Measurements from ENCODE around the gene ATP5MK. TPM values are rescaled to one million over a fixed set of nuclear protein-coding genes. Genes with fewer than 3 reads are reported as not detected.

The ATP5MK gene
- total RNA-seq, 1 experiment from 2014 or later, result 307 TPM

DNA sequence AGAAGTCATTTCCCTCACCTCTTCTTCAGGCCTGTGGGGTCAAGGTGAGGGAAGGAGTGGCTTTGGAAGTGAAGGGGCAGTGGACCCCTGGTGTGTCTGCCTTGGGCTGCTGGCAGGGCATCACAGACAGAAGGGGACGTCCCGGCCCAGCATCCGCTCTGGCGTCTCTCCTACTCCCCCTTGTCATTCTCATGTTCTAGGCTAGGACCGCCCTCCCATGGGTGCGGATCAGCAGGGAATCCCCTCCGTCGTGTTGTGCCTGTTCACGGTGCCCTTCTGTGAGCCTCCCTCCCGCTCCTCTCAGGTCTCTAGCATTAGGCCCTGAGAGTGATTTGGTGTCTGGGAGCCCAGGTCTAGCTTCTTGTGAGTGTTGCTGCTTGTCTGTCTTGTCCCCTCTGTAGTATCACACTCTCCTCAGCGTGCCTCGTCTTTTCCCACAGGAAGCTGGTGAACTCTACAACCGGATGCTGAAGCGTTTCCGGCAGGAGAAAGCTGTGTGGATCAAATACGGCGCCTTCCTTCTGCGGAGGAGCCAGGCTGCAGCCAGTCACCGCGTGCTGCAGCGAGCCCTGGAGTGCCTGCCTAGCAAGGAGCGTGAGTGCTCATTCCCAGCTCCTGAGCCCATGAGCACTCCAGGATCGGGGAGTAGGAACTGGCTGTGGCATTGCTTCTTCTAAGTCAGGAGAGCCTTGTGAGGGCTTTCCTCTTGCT lies 47.4 kb upstream of the ATP5MK start:
- TF ChIP-seq, protein P1, sequence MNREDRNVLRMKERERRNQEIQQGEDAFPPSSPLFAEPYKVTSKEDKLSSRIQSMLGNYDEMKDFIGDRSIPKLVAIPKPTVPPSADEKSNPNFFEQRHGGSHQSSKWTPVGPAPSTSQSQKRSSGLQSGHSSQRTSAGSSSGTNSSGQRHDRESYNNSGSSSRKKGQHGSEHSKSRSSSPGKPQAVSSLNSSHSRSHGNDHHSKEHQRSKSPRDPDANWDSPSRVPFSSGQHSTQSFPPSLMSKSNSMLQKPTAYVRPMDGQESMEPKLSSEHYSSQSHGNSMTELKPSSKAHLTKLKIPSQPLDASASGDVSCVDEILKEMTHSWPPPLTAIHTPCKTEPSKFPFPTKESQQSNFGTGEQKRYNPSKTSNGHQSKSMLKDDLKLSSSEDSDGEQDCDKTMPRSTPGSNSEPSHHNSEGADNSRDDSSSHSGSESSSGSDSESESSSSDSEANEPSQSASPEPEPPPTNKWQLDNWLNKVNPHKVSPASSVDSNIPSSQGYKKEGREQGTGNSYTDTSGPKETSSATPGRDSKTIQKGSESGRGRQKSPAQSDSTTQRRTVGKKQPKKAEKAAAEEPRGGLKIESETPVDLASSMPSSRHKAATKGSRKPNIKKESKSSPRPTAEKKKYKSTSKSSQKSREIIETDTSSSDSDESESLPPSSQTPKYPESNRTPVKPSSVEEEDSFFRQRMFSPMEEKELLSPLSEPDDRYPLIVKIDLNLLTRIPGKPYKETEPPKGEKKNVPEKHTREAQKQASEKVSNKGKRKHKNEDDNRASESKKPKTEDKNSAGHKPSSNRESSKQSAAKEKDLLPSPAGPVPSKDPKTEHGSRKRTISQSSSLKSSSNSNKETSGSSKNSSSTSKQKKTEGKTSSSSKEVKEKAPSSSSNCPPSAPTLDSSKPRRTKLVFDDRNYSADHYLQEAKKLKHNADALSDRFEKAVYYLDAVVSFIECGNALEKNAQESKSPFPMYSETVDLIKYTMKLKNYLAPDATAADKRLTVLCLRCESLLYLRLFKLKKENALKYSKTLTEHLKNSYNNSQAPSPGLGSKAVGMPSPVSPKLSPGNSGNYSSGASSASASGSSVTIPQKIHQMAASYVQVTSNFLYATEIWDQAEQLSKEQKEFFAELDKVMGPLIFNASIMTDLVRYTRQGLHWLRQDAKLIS (CRISPR knock-in tag; IDR thresholded peaks at IDR 0.05; ENCODE audit: borderline replicate concordance), result no peak
- TF ChIP-seq, protein P2, sequence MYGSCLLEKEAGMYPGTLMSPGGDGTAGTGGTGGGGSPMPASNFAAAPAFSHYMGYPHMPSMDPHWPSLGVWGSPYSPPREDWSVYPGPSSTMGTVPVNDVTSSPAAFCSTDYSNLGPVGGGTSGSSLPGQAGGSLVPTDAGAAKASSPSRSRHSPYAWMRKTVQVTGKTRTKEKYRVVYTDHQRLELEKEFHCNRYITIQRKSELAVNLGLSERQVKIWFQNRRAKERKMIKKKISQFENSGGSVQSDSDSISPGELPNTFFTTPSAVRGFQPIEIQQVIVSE (CRISPR knock-in tag; IDR thresholded peaks at IDR 0.05; ENCODE audit: borderline replicate concordance), result no peak
- TF ChIP-seq CBFB (CRISPR knock-in tag; IDR thresholded peaks at IDR 0.05; ENCODE audit: low read depth), result no peak
- TF ChIP-seq, protein P3, sequence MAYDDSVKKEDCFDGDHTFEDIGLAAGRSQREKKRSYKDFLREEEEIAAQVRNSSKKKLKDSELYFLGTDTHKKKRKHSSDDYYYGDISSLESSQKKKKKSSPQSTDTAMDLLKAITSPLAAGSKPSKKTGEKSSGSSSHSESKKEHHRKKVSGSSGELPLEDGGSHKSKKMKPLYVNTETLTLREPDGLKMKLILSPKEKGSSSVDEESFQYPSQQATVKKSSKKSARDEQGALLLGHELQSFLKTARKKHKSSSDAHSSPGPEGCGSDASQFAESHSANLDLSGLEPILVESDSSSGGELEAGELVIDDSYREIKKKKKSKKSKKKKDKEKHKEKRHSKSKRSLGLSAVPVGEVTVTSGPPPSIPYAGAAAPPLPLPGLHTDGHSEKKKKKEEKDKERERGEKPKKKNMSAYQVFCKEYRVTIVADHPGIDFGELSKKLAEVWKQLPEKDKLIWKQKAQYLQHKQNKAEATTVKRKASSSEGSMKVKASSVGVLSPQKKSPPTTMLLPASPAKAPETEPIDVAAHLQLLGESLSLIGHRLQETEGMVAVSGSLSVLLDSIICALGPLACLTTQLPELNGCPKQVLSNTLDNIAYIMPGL (CRISPR knock-in tag; IDR thresholded peaks at IDR 0.05), result 0 out of 2 replicates have a peak, but pooled peaks have one; percentile 25
- no peaks in the 10 kb centered on the region for H3K4me1 Mint-ChIP-seq
- H3K27ac Mint-ChIP-seq, result no peak overlapping the region
- CTCF ChIA-PET, result interaction anchor here (2.7 kb wide), 1 partner anchor 42 kb away, joined by 11 read pairs; no protein-coding TSS in a partner anchor
- no peaks in the 10 kb centered on the region for H3K27me3 Mint-ChIP-seq (ENCODE audit: low read depth)
- no peak overlapping the region for H3K4me3 Mint-ChIP-seq
- POLR2A ChIA-PET, result no interaction called here
- peaks cover 71% of the 10 kb centered on the region for H3K36me3 Mint-ChIP-seq
- no peaks in the 10 kb centered on the region for H3K9me3 Mint-ChIP-seq
- ATAC-seq (no peak), DNase-seq (ENCODE audit: low spot score) (no peak)

DNA sequence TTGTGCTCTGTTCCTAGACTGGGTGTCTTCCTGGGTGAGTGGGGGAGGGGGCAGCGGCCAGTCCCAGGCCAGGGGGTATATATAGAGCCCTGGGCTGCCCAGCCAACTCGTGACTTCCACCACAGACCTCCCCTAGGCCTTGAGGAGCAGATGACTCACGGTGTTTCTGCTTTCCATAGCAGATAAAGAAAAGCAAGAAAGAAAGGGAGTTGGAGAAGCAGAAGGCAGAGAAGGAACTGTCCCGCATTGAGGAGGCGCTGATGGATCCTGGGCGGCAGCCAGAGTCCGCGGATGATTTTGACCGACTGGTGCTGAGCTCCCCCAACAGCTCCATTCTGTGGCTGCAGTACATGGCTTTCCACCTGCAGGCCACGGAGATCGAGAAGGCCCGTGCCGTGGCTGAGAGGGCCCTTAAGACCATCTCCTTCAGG lies 45.8 kb upstream of the ATP5MK start:
- DNase-seq (ENCODE audit: low spot score) (no peak), ATAC-seq (no peak)
- Mint-ChIP-seq H3K4me3 (no peak overlapping the region), H3K9me3 (no peaks in the 10 kb centered on the region), H3K36me3 (peaks cover 77% of the 10 kb centered on the region), H3K27me3 (ENCODE audit: low read depth) (no peaks in the 10 kb centered on the region), H3K4me1 (no peaks in the 10 kb centered on the region), H3K27ac (no peak overlapping the region)
- CTCF ChIA-PET, result interaction anchor here (0.7 to 2.7 kb wide), 3 partner anchors 25 to 43 kb away, joined by 3 to 11 read pairs (median 4); no protein-coding TSS in a partner anchor
- TF ChIP-seq ZNF263 (CRISPR knock-in tag; IDR thresholded peaks at IDR 0.05; ENCODE audit: low read depth) (no peak), CBFB (CRISPR knock-in tag; IDR thresholded peaks at IDR 0.05; ENCODE audit: low read depth) (no peak), NR3C1 (CRISPR knock-in tag; conservative IDR thresholded peaks at IDR 0.05; ENCODE audit: low read depth) (no peak), RELA (CRISPR knock-in tag; IDR thresholded peaks at IDR 0.05; ENCODE audit: borderline replicate concordance) (no peak), FOXP1 (CRISPR knock-in tag; IDR thresholded peaks at IDR 0.05; ENCODE audit: borderline replicate concordance) (no peak), ZNF423 (CRISPR knock-in tag; IDR thresholded peaks at IDR 0.05) (no peak), JAZF1 (CRISPR knock-in tag; IDR thresholded peaks at IDR 0.05) (no peak), NFYB (CRISPR knock-in tag; conservative IDR thresholded peaks at IDR 0.05; ENCODE audit: low read depth) (no peak), OVOL2 (CRISPR knock-in tag; IDR thresholded peaks at IDR 0.05; ENCODE audit: borderline replicate concordance) (no peak), TEAD1 (CRISPR knock-in tag; IDR thresholded peaks at IDR 0.05) (no peak), ZNF138 (CRISPR knock-in tag; conservative IDR thresholded peaks at IDR 0.05) (no peak), NR2C2 (CRISPR knock-in tag; IDR thresholded peaks at IDR 0.05) (no peak)
- TF ChIP-seq, protein P4, sequence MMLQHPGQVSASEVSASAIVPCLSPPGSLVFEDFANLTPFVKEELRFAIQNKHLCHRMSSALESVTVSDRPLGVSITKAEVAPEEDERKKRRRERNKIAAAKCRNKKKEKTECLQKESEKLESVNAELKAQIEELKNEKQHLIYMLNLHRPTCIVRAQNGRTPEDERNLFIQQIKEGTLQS (CRISPR knock-in tag; conservative IDR thresholded peaks at IDR 0.05), result no peak
- TF ChIP-seq, protein P5, sequence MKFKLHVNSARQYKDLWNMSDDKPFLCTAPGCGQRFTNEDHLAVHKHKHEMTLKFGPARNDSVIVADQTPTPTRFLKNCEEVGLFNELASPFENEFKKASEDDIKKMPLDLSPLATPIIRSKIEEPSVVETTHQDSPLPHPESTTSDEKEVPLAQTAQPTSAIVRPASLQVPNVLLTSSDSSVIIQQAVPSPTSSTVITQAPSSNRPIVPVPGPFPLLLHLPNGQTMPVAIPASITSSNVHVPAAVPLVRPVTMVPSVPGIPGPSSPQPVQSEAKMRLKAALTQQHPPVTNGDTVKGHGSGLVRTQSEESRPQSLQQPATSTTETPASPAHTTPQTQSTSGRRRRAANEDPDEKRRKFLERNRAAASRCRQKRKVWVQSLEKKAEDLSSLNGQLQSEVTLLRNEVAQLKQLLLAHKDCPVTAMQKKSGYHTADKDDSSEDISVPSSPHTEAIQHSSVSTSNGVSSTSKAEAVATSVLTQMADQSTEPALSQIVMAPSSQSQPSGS (CRISPR knock-in tag; IDR thresholded peaks at IDR 0.05; ENCODE audit: borderline replicate concordance, low read depth), result no peak
- TF ChIP-seq, protein P6, sequence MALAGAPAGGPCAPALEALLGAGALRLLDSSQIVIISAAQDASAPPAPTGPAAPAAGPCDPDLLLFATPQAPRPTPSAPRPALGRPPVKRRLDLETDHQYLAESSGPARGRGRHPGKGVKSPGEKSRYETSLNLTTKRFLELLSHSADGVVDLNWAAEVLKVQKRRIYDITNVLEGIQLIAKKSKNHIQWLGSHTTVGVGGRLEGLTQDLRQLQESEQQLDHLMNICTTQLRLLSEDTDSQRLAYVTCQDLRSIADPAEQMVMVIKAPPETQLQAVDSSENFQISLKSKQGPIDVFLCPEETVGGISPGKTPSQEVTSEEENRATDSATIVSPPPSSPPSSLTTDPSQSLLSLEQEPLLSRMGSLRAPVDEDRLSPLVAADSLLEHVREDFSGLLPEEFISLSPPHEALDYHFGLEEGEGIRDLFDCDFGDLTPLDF (CRISPR knock-in tag; IDR thresholded peaks at IDR 0.05), result no peak
- TF ChIP-seq, protein P7, sequence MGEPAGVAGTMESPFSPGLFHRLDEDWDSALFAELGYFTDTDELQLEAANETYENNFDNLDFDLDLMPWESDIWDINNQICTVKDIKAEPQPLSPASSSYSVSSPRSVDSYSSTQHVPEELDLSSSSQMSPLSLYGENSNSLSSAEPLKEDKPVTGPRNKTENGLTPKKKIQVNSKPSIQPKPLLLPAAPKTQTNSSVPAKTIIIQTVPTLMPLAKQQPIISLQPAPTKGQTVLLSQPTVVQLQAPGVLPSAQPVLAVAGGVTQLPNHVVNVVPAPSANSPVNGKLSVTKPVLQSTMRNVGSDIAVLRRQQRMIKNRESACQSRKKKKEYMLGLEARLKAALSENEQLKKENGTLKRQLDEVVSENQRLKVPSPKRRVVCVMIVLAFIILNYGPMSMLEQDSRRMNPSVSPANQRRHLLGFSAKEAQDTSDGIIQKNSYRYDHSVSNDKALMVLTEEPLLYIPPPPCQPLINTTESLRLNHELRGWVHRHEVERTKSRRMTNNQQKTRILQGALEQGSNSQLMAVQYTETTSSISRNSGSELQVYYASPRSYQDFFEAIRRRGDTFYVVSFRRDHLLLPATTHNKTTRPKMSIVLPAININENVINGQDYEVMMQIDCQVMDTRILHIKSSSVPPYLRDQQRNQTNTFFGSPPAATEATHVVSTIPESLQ (CRISPR knock-in tag; IDR thresholded peaks at IDR 0.05), result no peak
- POLR2A ChIA-PET, result no interaction called here
